ENCODE data around the gene MCTP1.

The MCTP1 gene

DNA sequence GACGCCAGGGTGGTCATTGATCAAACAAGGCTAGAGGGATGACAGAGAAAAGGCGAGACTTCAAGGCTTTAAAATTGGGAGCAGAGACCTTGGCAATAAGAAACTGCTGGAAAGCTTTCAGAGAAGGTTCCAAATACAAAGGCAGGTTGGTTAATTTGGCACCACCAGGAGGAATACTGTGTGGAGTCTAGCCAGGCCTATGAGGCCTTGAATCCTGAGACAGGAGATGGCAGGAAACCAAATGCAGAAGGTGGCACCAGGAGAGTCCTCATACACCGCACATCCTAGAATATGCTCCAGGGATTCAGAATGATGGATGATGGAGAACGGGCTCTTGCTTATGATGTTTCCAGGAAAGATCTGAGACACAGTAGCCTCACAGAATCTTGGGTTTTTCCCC lies 90.0 kb downstream of the MCTP1 start:
- no peak overlapping the region for H3K4me3 ChIP-seq (replicated peaks; ENCODE audit: low read depth, low read length)
- TF ChIP-seq, protein P1, sequence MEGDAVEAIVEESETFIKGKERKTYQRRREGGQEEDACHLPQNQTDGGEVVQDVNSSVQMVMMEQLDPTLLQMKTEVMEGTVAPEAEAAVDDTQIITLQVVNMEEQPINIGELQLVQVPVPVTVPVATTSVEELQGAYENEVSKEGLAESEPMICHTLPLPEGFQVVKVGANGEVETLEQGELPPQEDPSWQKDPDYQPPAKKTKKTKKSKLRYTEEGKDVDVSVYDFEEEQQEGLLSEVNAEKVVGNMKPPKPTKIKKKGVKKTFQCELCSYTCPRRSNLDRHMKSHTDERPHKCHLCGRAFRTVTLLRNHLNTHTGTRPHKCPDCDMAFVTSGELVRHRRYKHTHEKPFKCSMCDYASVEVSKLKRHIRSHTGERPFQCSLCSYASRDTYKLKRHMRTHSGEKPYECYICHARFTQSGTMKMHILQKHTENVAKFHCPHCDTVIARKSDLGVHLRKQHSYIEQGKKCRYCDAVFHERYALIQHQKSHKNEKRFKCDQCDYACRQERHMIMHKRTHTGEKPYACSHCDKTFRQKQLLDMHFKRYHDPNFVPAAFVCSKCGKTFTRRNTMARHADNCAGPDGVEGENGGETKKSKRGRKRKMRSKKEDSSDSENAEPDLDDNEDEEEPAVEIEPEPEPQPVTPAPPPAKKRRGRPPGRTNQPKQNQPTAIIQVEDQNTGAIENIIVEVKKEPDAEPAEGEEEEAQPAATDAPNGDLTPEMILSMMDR (IDR thresholded peaks at IDR 0.05; ENCODE audit: low read length, missing control alignments) = no peak
- no peak for DNase-seq (ENCODE audit: low read depth)

DNA sequence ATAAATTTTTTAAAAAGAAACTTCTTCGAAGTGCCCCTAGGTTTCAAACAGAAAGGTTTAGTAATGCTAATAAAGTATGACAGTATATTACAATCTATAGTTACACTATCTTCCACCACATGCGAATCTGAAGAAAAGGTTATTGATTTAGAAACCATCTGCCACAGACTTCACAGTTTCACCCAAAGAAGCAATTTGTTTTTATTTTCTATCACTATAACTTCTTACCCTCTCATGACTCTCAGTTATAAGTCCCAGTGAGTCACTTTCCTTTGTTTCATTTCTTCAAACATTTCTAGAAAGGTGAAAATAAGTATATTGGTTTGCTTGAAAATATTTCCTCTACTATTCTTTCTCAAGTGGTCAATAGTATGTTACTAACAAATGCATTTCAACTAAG lies 93.6 kb downstream of the MCTP1 start:
- TF ChIP-seq, protein P1 (IDR thresholded peaks at IDR 0.05; ENCODE audit: low read length, missing control alignments) = no peak
- DNase-seq (ENCODE audit: low read depth) = no peak
- H3K4me3 ChIP-seq (replicated peaks; ENCODE audit: low read depth, low read length) = no peak overlapping the region

GRCh38 chr5:95184924-95185323 lies 100.0 kb downstream of the MCTP1 start:
- TF ChIP-seq, protein P1 (IDR thresholded peaks at IDR 0.05; ENCODE audit: low read length, missing control alignments) = no peak
- H3K4me3 ChIP-seq (replicated peaks; ENCODE audit: low read depth, low read length) = no peak overlapping the region
- no peak for DNase-seq (ENCODE audit: low read depth)

GRCh38 chr5:95181644-95182043 lies 103.2 kb downstream of the MCTP1 start:
- TF ChIP-seq, protein P1 (IDR thresholded peaks at IDR 0.05; ENCODE audit: low read length, missing control alignments) = no peak
- no peak for DNase-seq (ENCODE audit: low read depth)
- H3K4me3 ChIP-seq (replicated peaks; ENCODE audit: low read depth, low read length) = no peak overlapping the region

DNA sequence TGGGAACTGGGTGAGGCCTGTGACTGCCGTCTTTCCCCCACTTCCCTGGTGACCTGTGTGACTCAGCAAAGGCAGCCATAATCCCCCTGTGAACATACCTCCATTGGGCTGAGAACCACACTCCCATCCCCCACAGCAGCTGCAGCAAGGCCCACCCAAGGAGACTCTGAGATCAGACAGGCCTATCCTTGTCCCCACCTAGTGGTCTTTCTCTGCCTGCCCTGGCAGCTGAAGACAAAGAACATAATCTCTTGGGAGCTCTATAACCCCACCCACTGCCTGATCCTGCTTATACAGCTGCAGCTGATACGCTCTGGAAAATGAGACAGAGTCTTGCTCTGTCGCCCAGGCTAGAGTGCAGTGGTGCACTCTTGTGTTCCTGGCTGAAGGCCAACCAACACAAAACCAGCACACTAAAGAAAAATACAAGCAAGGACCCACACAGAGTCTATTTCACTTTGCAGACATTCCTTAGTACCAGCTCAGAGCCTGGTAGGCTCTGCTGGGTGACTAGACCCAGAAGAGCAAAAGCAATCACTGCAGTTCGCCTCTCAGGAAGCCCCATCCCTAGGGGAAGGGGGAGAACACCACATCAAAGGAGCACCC lies 106.7 kb downstream of the MCTP1 start:
- TF ChIP-seq, protein P1 (IDR thresholded peaks at IDR 0.05; ENCODE audit: low read length, missing control alignments) = no peak
- no peak overlapping the region for H3K4me3 ChIP-seq (replicated peaks; ENCODE audit: low read depth, low read length)
- peak; percentile 17 for DNase-seq (ENCODE audit: low read depth)

DNA sequence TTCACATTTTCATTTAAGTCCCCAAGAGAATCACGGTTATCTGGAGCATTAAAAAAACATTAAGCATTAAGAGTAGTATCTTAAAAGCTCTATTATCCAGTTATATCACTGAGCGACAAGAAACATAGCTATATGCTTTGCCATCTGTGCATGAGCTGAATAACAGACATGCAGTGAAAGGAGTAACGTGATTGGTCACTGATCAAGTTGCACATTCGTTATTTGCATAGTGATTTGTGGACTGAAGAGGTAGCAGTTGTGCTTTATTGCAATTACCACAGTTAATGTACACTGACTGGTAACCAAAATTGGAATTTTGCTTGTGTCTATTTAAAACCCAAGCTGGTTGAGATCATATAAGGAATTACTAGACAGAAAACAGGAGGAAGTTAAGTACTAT lies 107.4 kb downstream of the MCTP1 start:
- no peak overlapping the region for H3K4me3 ChIP-seq (replicated peaks; ENCODE audit: low read depth, low read length)
- TF ChIP-seq, protein P1 (IDR thresholded peaks at IDR 0.05; ENCODE audit: low read length, missing control alignments) = no peak
- no peak for DNase-seq (ENCODE audit: low read depth)

DNA sequence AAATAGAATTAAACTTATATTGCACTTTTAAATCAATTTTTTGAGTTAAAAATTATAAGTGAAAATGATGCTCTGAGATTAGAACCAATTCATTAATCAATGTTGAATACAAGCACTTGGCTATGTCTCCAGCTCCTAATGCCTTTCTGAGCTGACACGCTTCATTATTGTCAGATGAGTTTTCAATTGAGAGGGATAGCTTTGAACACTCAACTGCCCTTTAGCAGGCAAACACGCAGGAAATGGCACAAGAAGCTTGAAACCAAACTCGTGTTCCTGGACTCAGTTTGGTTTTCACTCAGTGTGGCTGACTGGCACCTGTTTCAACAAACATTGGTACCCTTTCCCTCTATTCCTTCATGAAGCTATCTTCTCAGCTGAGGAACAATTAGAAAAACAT lies 109.8 kb downstream of the MCTP1 start:
- TF ChIP-seq, protein P1 (IDR thresholded peaks at IDR 0.05; ENCODE audit: low read length, missing control alignments) = no peak
- DNase-seq (ENCODE audit: low read depth) = no peak
- no peak overlapping the region for H3K4me3 ChIP-seq (replicated peaks; ENCODE audit: low read depth, low read length)
